CD4-positive, alpha-beta T cell treated with Interleukin-4 for 1 hour (primary cell): ENCODE results near the gene EDEM1.
"Not testable (repeated sequence)": the region's sequence is repeated elsewhere in the genome, so short reads cannot be mapped to it uniquely, and the experiment has no call there.

Source experiments
- DNase-seq, 2 donors: peaks; one replicate each; pipeline ENCODE4 v3.0.0-alpha.2; 2020 to 2022

Gene EDEM1

DNA sequence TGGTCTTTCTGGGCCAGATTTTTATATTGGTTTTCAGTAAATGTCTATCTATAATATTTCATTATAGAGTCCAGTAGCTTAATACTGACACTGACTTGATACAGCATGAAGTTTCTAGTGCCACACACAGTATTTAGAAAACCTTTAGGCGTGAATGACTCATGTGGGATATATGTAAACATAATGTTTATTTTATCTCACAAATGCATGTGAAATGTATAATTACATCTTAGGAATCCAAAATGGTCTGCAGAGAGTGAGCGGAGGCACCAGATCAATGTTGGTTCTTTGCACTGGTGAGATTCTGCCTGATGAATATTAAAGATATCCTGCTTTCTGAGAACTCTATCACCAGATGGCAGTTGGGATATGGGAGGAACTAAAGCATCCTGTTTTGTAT is 8.5 kb upstream of the EDEM1 start:
- DNase-seq, result not testable (repeated sequence)

DNA sequence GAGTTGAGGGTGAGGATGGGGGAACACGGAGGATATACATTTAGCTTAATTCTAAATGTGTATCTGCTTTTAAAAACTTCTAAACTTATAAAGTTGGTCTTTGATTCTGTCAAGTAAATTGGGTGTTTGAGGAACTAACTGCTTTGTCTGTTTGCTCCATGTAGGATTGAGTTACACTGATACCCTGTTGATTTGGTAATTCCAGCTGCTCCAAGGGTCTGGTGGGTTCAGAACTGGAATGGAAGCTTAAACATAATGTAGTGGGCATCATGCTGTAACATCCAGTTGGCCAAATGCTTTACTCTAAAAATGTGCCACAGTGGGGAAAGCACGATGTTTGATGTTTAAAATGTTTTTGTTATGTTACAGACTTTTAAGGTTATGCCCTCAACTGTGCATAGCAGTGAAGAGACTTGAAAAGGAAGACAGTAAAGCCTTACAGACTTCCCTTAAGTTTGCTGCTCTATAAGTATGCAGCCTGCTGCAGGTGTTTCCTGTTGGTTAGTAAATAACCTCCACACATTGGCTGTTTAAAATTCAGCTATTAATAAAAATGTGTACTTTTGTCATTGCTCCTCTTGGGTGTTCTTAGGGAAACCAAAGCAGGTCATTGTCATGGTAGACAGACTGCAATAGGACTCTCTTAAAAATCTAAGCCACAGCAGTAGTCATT is 5.9 kb upstream of the EDEM1 start:
- DNase-seq, result peak in 1 of 2 donors; percentile 39

- DNase-seq, result not testable (repeated sequence)
These were observed 3.8 kb upstream of the EDEM1 start for GRCh38 chr3:5183714-5184113.

DNA sequence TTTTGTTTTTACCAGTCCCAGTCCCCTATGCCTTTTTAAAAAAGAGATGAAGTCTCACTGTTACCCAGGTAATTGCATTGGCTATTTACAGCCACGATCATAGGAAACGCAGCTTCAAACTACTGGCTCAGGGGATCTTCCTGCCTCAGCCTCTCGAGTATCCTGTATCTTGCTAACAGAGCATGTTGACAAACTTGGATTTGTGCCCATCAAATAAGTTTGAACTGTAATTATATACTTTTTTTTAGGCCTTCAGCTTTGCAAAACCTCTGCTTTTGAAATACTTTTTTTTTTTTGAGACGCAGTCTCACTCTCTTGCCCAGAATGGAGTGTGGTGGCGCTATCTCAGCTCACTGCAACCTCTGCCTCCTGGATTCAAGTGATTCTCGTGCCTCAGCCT is 3.0 kb upstream of the EDEM1 start:
- no peak for DNase-seq

DNA sequence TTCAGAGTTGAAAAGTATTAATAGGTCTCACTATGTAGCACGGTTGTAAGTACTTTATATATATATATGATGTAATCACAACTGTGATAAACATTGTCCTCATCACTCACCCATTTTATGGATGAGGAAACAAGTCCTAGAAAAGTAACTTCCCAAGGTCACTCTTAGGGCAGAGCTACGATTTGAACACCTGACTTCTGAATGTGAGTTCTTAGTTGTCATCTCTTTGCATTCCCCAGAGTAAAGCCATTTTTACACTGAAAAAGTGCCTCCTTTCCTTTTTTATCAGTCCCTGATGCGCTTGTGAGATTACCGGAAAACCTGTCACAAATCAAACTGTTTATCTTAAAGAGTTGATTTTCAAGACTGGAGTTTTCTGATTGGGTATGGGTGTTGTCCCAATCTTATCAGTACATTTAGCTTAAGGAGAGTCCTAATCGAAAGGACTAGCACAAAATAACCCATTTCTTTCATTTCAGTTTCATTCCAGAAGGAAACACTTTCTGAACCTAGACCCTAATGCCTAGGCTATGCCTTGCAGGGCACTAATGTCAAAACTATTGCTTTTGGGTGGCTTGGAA is 2.3 kb upstream of the EDEM1 start:
- no peak for DNase-seq

DNA sequence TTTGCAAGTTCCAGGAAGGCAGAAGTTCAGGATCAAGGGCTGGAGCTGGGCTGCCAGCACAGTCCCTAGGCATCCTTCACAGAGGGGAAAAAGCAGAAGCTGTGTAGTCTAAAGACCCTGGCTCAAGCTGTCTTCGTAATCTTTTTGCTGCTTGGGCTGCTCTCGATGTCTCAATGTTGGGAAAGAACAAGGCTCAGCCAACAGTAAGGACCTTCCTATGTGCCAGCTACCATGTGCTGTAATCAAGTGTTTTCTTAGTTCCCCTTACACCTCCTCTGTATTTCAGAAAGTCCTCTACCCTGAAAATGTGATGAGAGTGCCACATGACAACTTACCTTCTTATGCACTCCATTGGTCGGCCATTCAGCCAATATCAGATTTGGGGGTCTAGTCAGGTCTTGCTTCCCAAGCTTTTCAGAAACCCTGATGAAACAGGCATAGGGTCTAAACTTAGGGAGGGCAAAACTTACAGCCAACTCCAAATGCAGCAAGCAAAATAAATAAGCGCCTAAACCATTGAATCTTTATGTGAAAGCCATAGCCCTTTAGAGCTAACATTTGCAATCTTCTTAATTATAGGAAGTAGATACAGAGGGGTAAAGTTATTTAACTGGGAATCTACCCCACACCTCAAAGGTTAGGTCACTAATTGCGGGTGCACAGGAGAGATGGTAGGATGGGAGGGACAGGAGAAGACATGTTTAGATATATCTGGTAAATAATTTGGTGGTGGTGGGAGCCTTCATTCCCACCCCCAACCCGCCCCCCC is 1.2 kb upstream of the EDEM1 start:
- DNase-seq, result peak in 1 of 2 donors; percentile 40

- DNase-seq, result no peak
These were observed 700 bp upstream of the EDEM1 start for GRCh38 chr3:5186858-5187155.

DNA sequence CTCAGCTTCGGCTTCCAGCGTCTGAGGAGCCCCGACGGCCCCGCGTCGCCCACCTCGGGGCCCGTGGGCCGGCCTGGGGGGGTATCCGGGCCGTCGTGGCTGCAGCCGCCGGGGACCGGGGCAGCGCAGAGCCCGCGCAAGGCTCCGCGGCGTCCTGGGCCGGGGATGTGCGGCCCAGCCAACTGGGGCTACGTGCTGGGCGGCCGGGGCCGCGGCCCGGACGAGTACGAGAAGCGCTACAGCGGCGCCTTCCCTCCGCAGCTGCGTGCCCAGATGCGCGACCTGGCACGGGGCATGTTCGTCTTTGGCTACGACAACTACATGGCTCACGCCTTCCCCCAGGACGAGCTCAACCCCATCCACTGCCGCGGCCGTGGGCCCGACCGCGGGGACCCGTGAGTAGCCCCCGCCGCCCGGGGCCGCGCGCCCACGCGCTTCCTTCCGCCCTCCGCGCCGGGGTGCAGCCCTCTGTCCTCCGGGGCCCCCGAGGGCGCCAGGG is 462 bp downstream of the EDEM1 start:
- peak; percentile 46 to 51 for DNase-seq

DNA sequence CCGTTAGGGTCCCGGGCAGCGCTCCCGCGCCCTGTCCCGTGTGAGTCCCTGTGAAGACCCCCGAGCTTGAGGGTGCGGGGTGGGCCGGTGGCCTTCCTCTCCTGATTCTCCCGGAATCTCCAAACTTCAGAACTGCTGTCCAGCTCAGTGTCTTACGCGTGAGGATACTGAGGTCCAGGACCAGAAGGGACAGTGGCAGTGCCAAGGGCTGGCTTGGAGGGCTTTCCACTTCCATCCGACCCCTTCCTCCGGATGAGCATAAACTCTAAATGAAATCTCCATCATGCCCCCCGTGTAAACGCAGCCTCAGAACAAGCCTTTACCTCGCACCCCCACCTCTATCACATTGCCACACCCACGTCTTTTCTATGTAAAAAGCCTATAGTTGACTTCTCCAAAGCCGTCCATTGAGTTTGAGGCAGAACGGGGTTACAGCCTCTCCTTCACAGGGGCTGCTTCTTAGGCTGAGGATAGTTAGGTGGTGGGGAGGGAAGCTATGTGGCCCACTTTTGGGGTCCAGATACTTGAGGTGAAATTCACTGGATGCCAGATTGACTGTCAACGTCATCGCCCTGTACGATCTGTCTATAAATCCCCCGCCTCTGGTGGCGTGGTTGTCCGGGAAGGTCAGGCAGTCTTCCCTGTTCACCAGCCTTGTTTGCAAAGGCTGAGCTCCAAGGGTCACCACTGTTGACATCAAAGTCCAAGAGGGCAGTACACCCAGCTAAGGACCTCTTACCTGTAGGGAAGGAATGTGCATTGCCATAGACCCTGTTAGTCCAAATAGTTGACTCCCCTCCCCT is 1.1 kb downstream of the EDEM1 start:
- peak; percentile 76 to 77 for DNase-seq

- DNase-seq, result no peak
These were observed 2.8 kb downstream of the EDEM1 start for GRCh38 chr3:5190147-5190791.

DNA sequence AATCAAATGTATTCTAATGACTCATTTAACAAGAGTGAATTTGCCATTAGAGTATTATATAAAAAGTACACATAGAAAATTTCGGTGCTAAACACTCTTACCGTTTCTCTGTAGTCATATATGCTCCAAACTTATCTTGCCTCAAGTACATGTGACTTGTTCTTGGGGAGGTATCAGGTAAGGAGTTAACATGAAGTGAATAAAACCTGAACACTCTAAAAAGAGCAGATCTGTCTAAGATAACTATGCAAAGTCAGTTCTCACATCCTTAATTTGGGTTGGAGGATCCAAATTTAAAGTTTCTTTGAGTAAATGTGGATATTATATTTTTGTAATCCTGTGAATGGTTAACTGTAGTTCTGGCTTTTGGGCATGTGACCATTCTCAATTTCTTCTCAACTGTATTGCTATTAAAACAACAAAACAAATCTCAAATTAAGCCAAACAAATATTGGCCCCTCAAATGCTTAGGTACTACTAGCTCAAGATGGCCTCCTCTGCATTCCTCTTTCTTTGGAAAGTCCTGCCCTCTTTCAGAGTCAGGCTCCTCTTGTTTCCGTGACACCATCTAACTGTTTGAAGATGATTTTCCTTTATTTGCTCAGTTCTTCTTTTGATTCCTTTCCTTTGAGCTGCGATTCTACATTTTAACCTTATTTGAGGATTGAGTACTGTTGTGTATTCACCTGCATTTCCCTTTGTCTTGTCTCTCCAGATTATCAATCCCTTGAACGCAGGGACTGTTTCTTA is 4.2 kb downstream of the EDEM1 start:
- DNase-seq, result peak in 1 of 2 donors; percentile 47

DNA sequence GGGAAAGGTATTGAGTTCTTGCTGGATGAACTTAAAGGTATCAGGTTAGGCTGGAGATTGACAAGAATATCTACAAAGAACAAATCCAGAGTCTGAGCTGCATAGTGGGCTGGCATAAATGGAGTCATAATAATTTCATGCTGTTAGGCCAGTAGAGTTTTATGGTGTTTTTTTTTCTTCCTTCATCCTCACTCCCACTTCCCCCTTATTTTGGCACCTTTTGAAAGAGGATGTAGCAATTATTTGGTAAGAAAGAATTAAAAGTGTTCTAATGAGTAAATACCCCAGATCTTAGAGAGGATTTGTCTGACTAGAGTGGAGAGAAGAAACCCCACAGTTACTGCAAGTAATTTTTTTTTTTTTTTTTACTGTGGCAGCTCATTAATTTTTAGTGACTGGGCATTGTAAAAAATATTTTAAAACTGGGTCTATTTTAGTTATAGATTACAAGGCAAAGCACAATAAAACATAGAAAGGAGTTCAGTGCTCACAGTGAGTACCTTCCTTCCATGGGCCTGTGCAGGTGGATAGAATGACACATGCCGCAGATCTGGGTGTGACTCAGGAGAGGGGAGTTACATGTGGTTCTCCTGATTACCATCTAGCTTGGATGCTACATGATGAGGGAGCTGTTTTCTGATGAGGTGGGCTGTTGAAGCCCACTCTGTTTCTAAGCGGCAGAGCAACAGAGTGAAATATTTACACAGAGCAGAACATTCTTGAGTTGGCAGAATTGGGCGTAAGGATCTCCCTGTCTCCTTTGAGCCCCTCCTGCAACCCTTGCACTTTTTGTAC is 5.3 kb downstream of the EDEM1 start:
- DNase-seq, result no peak

GRCh38 chr3:5194341-5194740 is 6.8 kb downstream of the EDEM1 start:
- no peak for DNase-seq

DNA sequence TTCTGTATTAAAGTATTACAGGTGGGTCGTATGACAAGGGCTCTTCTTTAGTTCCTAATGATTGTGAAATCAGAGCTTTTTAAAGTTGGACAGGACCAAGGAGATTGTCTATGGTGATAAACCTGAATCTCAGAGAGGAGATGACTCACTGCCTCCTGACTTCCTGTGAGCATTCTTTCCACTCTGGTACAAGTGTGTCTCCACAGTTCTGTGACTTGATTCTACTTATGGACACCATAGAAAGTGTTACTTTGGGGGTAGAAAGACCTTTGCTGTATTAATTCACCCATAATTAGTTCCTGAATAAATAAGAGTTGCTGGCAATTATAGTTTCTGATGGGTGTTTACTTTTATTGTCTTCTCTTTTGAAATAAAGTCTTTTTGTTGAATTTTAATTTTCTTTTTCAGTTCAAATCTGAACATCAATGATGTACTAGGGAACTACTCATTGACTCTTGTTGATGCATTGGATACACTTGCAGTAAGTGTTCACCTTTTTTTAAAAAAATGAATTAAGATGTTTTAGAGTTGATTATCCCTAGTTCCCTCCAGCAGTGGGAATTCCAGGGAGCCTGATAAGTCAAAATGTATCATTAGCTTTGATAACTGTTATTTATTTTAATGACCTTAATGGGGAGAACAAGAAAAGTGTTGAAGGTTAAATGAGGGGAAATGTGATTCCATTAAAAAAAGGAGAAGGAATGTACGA is 7.4 kb downstream of the EDEM1 start:
- DNase-seq, result peak; percentile 53 to 69

GRCh38 chr3:5195605-5196004 is 8.1 kb downstream of the EDEM1 start:
- peak; percentile 51 to 67 for DNase-seq

DNA sequence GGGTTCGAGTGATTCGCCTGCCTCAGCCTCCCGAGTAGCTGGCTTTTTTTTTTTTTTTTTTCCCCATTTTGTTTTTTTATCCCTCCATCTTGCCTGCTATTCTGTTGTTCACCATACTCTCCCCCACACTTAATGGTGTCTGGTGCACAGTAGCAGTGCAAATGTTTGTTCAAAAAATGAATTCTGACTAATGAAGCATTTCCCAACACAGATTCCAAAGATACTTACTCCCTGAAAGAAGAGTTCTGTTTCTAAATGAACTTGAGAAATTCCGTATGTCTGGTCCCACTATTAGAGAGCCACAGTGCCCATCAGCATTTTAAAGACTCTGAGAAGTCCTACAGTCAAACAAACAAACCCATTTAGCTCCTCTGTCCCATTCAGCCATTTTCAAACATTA is 9.5 kb downstream of the EDEM1 start:
- DNase-seq, result no peak

- peak; percentile 43 to 75 for DNase-seq
These were observed 10.2 kb downstream of the EDEM1 start for GRCh38 chr3:5197470-5198312.

- DNase-seq, result no peak
These were observed 10.8 kb downstream of the EDEM1 start for GRCh38 chr3:5198313-5198677.

DNA sequence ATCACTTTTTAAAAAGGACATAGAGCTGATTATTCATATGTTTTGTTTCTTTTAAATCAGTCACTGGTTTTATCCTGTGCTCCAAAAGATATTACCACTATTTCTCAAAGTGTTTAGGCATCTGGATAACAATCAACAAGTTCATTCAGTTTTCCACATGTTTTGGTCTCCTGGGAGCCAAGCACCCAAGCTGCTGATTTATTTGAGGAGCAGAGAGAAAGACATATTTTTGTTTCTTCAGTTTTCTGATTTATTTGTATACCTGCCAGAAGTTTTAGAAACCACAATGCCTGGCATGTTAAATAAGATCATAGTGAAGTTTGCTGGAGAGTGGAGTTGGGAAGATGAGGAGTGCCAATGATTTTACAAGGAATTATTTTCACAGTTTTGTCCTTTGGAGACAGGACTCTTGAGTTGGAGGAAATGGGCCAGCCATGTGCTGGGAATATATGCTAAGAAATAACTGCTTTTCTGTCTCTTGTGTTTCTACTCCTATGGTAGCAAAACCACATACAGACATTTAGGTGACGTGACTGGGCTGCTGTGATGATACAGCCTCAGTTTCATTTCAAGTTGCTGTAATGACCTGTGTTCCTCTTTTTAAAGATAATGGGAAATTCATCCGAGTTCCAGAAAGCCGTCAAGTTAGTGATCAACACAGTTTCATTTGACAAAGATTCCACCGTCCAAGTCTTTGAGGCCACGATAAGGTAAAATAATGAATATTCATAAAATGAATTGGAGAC is 11.7 kb downstream of the EDEM1 start:
- peak; percentile 41 to 62 for DNase-seq
